GM23338 (cell line): ENCODE results near the gene SEZ6. TPM values are rescaled to one million over a fixed set of nuclear protein-coding genes. Genes with fewer than 3 reads are reported as not detected.

Experiments
- ATAC-seq: fragments of 200-7000 bp; cut with Tn5 transposase; 3 replicates; pipeline ENCODE4 v1.9.1; 2020
- DNase-seq: peaks from one replicate; pipeline ENCODE4 v3.0.0-alpha.2; 2015; ENCODE audit warnings: low spot score
- H2AFZ ChIP-seq: fragments of 200-600 bp; sonication (generic); 2 replicates; pipeline ENCODE4 v1.8.0; 2016; ENCODE audit warnings: antibody characterized with exemption, mild to moderate bottlenecking, moderate library complexity
- H3F3A ChIP-seq: fragments of 200-600 bp; sonication (generic); replicated peaks from 2 replicates; pipeline ENCODE4 v1.8.0; 2017; ENCODE audit warnings: antibody characterized with exemption, mixed run types, low read depth
- H3K27ac ChIP-seq: fragments of 200-600 bp; sonication (generic); 2 replicates; pipeline ENCODE4 v1.6.1; 2016; ENCODE audit warnings: low read depth
- H3K27me3 ChIP-seq: fragments of 200-600 bp; sonication (generic); 2 replicates; pipeline ENCODE4 v1.8.0; 2016; ENCODE audit warnings: mild to moderate bottlenecking, mixed run types, moderate library complexity; ENCODE audit not compliant: insufficient read depth
- H3K36me3 ChIP-seq: fragments of 200-600 bp; sonication (generic); 2 replicates; pipeline ENCODE4 v1.8.0; 2016; ENCODE audit warnings: mild to moderate bottlenecking; ENCODE audit not compliant: insufficient read depth
- H3K4me1 ChIP-seq: fragments of 200-600 bp; sonication (generic); 2 replicates; pipeline ENCODE4 v1.8.0; 2016; ENCODE audit warnings: mild to moderate bottlenecking, moderate library complexity; ENCODE audit not compliant: insufficient read depth
- H3K4me2 ChIP-seq: fragments of 200-600 bp; sonication (generic); 2 replicates; pipeline ENCODE4 v1.7.1; 2017; ENCODE audit warnings: mixed run types
- H3K4me3 ChIP-seq: fragments of 200-600 bp; sonication (generic); 2 replicates; pipeline ENCODE4 v1.6.1; 2016; ENCODE audit warnings: mixed run types
- H3K79me2 ChIP-seq: fragments of 200-600 bp; sonication (generic); replicated peaks from 2 replicates; pipeline ENCODE4 v1.8.0; 2017; ENCODE audit warnings: mild to moderate bottlenecking; ENCODE audit not compliant: insufficient read depth
- H3K9me2 ChIP-seq: fragments of 200-600 bp; sonication (generic); 2 replicates; pipeline ENCODE4 v1.8.0; 2017; ENCODE audit not compliant: insufficient read depth
- H4K20me1 ChIP-seq: fragments of 200-600 bp; sonication (generic); replicated peaks from 2 replicates; pipeline ENCODE4 v1.8.0; 2017; ENCODE audit warnings: mild to moderate bottlenecking; ENCODE audit not compliant: insufficient read depth
- H3K27ac Mint-ChIP-seq: 2 replicates; pipeline ENCODE4 v1.8.0; 2020; ENCODE audit warnings: inconsistent platforms, mild to moderate bottlenecking, moderate library complexity, mixed read lengths
- H3K27me3 Mint-ChIP-seq: 3 replicates; pipeline ENCODE4 v1.8.0; 2022; ENCODE audit warnings: low read depth, mild to moderate bottlenecking, moderate library complexity, mixed read lengths, inconsistent platforms; ENCODE audit not compliant: insufficient read depth, poor library complexity
- H3K36me3 Mint-ChIP-seq: 3 replicates; pipeline ENCODE4 v1.8.0; 2021; ENCODE audit warnings: low read depth, mild to moderate bottlenecking, inconsistent platforms, moderate library complexity, mixed read lengths
- H3K4me1 Mint-ChIP-seq: 3 replicates; pipeline ENCODE4 v1.8.0; 2020; ENCODE audit warnings: mild to moderate bottlenecking, inconsistent platforms, mixed read lengths
- H3K4me3 Mint-ChIP-seq: 3 replicates; pipeline ENCODE4 v1.8.0; 2021; ENCODE audit warnings: moderate library complexity, mild to moderate bottlenecking, inconsistent platforms, mixed read lengths
- H3K9me3 Mint-ChIP-seq: 3 replicates; pipeline ENCODE4 v1.8.0; 2020; ENCODE audit warnings: moderate library complexity, mild to moderate bottlenecking, inconsistent platforms, mixed read lengths
- CREB1 ChIP-seq: fragments of 250-450 bp; sonication (Bioruptor Pico); IDR thresholded peaks from 2 replicates; pipeline ENCODE4 v1.5.0; 2020; ENCODE audit warnings: low read depth, mild to moderate bottlenecking, moderate library complexity
- EZH2 ChIP-seq: fragments of 200-600 bp; sonication (generic); IDR thresholded peaks from one replicate; pipeline ENCODE4 v1.8.0; 2017; ENCODE audit warnings: antibody characterized with exemption, mild to moderate bottlenecking, low read depth; ENCODE audit not compliant: unreplicated experiment
- EZH2phosphoT487 ChIP-seq: fragments of 200-600 bp; sonication (generic); IDR thresholded peaks from one replicate; pipeline ENCODE4 v1.8.1; 2018; ENCODE audit warnings: antibody characterized with exemption; ENCODE audit not compliant: unreplicated experiment
- JUNB ChIP-seq: IDR thresholded peaks from one replicate; pipeline ENCODE4 v1.6.1; 2016; ENCODE audit warnings: antibody characterized with exemption; ENCODE audit not compliant: unreplicated experiment
- NANOG ChIP-seq: IDR thresholded peaks from 2 replicates; pipeline ENCODE4 v1.6.1; 2016; ENCODE audit warnings: antibody characterized with exemption, borderline replicate concordance
- POLR2AphosphoS5 ChIP-seq: IDR thresholded peaks from 2 replicates; pipeline ENCODE4 v1.6.1; 2016; ENCODE audit warnings: antibody characterized with exemption, low read depth
- ZNF114 ChIP-seq: fragments of 250-450 bp; sonication (Bioruptor Pico); IDR thresholded peaks from 2 replicates; pipeline ENCODE4 v1.5.0; 2020; ENCODE audit warnings: mild to moderate bottlenecking, moderate library complexity
- ZNF331 ChIP-seq: fragments of 250-450 bp; sonication (Bioruptor Pico); IDR thresholded peaks from 2 replicates; pipeline ENCODE4 v1.5.0; 2020; ENCODE audit warnings: low read depth, mild to moderate bottlenecking, moderate library complexity
- polyA plus RNA-seq: library from polyadenylated mRNA; unstranded; fragments of >200 nt; fragmentation: Nextera tagmentation; extraction: Ambion mirVana; gene quantifications from 2 replicates; pipeline ENCODE4 v1.2.1, GENCODE V29; 2016
- total RNA-seq: library from RNA; depleted of rRNA; stranded (reverse); fragments of >200 nt; shearing (Covaris generic); gene quantifications from 2 replicates; pipeline ENCODE4 v1.2.3, GENCODE V29; 2014
- TF ChIP-seq, protein P1 (sequence below), 2 experiments: fragments of 200-600 bp in 1 of 2; sonication (generic) in 1 of 2; conservative IDR thresholded peaks; 2 replicates each; pipeline versions ENCODE4 v1.5.1 to v1.6.1; 2016 to 2017; ENCODE audit warnings: antibody characterized with exemption in 2 of 2, low read depth in 2 of 2, mild to moderate bottlenecking in 2 of 2, moderate library complexity in 1 of 2
- TF ChIP-seq, protein P2 (sequence below): fragments of 250-450 bp; sonication (Bioruptor Pico); IDR thresholded peaks from 2 replicates; pipeline ENCODE4 v1.5.0; 2020; ENCODE audit warnings: mild to moderate bottlenecking, moderate library complexity
- TF ChIP-seq, protein P3 (sequence below): IDR thresholded peaks from 2 replicates; pipeline ENCODE4 v1.6.1; 2016; ENCODE audit warnings: antibody characterized with exemption

The SEZ6 gene
- total and polyA plus RNA-seq, 2 experiments from 2014 or later, result 1.0 to 6.5 TPM

DNA sequence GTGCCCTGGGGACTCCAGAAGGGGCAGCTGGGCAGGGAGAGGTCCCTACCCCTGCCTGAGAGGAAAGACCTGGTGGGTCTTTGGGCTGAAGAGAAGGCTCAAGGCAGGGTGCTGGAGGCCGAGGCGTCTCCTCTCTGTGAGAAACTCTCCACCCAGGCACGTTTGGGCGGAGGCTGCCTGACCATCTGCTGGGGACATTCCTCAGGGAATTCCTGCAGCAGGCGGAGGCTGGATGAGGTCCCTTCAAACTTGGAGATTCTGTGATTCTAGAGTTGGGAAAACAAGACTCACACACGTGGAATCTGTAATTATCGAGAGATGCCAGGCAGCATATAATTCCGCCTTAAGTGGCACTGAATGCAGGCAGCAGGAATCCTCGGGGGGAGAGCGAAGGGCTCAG, 33.4 kb downstream of the SEZ6 start:
- H3F3A ChIP-seq, result peaks cover 16% of the 10 kb centered on the region; the same call in 1 of the 2 replicates
- TF ChIP-seq ZNF331 (CRISPR knock-in tag) (no peak), JUNB (no peak), EZH2 (no peak), POLR2AphosphoS5 (no peak), EZH2phosphoT487 (no peak), ZNF114 (CRISPR knock-in tag) (no peak), NANOG (no peak), CREB1 (CRISPR knock-in tag) (no peak)
- TF ChIP-seq, protein P1, sequence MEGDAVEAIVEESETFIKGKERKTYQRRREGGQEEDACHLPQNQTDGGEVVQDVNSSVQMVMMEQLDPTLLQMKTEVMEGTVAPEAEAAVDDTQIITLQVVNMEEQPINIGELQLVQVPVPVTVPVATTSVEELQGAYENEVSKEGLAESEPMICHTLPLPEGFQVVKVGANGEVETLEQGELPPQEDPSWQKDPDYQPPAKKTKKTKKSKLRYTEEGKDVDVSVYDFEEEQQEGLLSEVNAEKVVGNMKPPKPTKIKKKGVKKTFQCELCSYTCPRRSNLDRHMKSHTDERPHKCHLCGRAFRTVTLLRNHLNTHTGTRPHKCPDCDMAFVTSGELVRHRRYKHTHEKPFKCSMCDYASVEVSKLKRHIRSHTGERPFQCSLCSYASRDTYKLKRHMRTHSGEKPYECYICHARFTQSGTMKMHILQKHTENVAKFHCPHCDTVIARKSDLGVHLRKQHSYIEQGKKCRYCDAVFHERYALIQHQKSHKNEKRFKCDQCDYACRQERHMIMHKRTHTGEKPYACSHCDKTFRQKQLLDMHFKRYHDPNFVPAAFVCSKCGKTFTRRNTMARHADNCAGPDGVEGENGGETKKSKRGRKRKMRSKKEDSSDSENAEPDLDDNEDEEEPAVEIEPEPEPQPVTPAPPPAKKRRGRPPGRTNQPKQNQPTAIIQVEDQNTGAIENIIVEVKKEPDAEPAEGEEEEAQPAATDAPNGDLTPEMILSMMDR (conservative IDR thresholded peaks at IDR 0.05; ENCODE audit: low read depth in 2 of 2), result no peak
- TF ChIP-seq, protein P2, sequence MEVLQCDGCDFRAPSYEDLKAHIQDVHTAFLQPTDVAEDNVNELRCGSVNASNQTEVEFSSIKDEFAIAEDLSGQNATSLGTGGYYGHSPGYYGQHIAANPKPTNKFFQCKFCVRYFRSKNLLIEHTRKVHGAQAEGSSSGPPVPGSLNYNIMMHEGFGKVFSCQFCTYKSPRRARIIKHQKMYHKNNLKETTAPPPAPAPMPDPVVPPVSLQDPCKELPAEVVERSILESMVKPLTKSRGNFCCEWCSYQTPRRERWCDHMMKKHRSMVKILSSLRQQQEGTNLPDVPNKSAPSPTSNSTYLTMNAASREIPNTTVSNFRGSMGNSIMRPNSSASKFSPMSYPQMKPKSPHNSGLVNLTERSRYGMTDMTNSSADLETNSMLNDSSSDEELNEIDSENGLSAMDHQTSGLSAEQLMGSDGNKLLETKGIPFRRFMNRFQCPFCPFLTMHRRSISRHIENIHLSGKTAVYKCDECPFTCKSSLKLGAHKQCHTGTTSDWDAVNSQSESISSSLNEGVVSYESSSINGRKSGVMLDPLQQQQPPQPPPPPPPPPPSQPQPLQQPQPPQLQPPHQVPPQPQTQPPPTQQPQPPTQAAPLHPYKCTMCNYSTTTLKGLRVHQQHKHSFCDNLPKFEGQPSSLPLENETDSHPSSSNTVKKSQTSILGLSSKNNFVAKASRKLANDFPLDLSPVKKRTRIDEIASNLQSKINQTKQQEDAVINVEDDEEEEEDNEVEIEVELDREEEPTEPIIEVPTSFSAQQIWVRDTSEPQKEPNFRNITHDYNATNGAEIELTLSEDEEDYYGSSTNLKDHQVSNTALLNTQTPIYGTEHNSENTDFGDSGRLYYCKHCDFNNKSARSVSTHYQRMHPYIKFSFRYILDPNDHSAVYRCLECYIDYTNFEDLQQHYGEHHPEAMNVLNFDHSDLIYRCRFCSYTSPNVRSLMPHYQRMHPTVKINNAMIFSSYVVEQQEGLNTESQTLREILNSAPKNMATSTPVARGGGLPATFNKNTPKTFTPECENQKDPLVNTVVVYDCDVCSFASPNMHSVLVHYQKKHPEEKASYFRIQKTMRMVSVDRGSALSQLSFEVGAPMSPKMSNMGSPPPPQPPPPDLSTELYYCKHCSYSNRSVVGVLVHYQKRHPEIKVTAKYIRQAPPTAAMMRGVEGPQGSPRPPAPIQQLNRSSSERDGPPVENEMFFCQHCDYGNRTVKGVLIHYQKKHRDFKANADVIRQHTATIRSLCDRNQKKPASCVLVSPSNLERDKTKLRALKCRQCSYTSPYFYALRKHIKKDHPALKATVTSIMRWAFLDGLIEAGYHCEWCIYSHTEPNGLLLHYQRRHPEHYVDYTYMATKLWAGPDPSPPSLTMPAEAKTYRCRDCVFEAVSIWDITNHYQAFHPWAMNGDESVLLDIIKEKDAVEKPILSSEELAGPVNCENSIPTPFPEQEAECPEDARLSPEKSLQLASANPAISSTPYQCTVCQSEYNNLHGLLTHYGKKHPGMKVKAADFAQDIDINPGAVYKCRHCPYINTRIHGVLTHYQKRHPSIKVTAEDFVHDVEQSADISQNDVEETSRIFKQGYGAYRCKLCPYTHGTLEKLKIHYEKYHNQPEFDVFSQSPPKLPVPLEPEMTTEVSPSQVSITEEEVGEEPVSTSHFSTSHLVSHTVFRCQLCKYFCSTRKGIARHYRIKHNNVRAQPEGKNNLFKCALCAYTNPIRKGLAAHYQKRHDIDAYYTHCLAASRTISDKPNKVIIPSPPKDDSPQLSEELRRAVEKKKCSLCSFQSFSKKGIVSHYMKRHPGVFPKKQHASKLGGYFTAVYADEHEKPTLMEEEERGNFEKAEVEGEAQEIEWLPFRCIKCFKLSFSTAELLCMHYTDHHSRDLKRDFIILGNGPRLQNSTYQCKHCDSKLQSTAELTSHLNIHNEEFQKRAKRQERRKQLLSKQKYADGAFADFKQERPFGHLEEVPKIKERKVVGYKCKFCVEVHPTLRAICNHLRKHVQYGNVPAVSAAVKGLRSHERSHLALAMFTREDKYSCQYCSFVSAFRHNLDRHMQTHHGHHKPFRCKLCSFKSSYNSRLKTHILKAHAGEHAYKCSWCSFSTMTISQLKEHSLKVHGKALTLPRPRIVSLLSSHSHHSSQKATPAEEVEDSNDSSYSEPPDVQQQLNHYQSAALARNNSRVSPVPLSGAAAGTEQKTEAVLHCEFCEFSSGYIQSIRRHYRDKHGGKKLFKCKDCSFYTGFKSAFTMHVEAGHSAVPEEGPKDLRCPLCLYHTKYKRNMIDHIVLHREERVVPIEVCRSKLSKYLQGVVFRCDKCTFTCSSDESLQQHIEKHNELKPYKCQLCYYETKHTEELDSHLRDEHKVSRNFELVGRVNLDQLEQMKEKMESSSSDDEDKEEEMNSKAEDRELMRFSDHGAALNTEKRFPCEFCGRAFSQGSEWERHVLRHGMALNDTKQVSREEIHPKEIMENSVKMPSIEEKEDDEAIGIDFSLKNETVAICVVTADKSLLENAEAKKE, result no peak
- TF ChIP-seq, protein P3, sequence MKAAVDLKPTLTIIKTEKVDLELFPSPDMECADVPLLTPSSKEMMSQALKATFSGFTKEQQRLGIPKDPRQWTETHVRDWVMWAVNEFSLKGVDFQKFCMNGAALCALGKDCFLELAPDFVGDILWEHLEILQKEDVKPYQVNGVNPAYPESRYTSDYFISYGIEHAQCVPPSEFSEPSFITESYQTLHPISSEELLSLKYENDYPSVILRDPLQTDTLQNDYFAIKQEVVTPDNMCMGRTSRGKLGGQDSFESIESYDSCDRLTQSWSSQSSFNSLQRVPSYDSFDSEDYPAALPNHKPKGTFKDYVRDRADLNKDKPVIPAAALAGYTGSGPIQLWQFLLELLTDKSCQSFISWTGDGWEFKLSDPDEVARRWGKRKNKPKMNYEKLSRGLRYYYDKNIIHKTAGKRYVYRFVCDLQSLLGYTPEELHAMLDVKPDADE, result no peak
- Mint-ChIP-seq H3K4me3 (no peak overlapping the region), H3K36me3 (no peaks in the 10 kb centered on the region), H3K9me3 (no peaks in the 10 kb centered on the region), H3K27me3 (peaks cover 5% of the 10 kb centered on the region), H3K27ac (no peak overlapping the region), H3K4me1 (peaks cover 42% of the 10 kb centered on the region)
- no peak overlapping the region for H2AFZ ChIP-seq
- ATAC-seq (no peak), DNase-seq (no peak)
- H3K36me3 ChIP-seq, result no peaks in the 10 kb centered on the region
- no peaks in the 10 kb centered on the region for H3K27me3 ChIP-seq
- H4K20me1 ChIP-seq, result no peaks in the 10 kb centered on the region
- no peaks in the 10 kb centered on the region for H3K9me2 ChIP-seq
- no peaks in the 10 kb centered on the region for H3K79me2 ChIP-seq
- no peak overlapping the region for H3K27ac ChIP-seq
- peaks cover 30% of the 10 kb centered on the region for H3K4me1 ChIP-seq
- H3K4me3 ChIP-seq, result no peak overlapping the region
- no peak overlapping the region for H3K4me2 ChIP-seq
